PC-9 (cell line): ENCODE results near the gene PSMB7. TPM values are rescaled to one million over a fixed set of nuclear protein-coding genes. Genes with fewer than 3 reads are reported as not detected.

Experiments
- BruUV-seq: library from RNA; stranded (reverse); fragments of 400-500 nt; replicated peaks from 2 replicates; lab custom pipeline; 2021; lab: Mats Ljungman, UMichigan
- CTCF ChIA-PET: fragments of 300-600 bp; sonication (Branson Sonifier 250); formaldehyde crosslinking; loops from one replicate; lab custom pipeline; 2022; ENCODE audit warnings: antibody characterized with exemption; lab: Charles Lee
- POLR2A ChIA-PET: fragments of 300-600 bp; sonication (Branson Sonifier 250); formaldehyde crosslinking; loops from one replicate; lab custom pipeline; 2022; ENCODE audit warnings: antibody characterized with exemption; ENCODE audit not compliant: unreplicated experiment; lab: Charles Lee
- DNase-seq, 2 experiments: peaks; one replicate each; pipeline versions ENCODE4 v3.0.0 to v3.0.0-alpha.2; 2015 to 2022; ENCODE audit warnings: mixed read lengths in 1 of 2
- H2AFZ ChIP-seq: fragments of 200-600 bp; sonication (generic); 2 replicates; pipeline ENCODE4 v1.8.1; 2017; ENCODE audit warnings: antibody characterized with exemption
- H3F3A ChIP-seq: fragments of 200-600 bp; sonication (generic); 2 replicates; pipeline ENCODE4 v1.8.1; 2017; ENCODE audit warnings: antibody characterized with exemption, mild to moderate bottlenecking, low read depth; ENCODE audit not compliant: insufficient read depth
- H3K27ac ChIP-seq: fragments of 200-600 bp; sonication (generic); 2 replicates; pipeline ENCODE4 v1.6.1; 2016; ENCODE audit warnings: mixed run types
- H3K27me3 ChIP-seq: fragments of 200-600 bp; sonication (generic); 2 replicates; pipeline ENCODE4 v1.6.1; 2016; ENCODE audit warnings: low read depth, mixed run types; ENCODE audit not compliant: insufficient read depth
- H3K36me3 ChIP-seq: fragments of 200-600 bp; sonication (generic); 2 replicates; pipeline ENCODE4 v1.6.1; 2016; ENCODE audit warnings: low read depth, mixed run types
- H3K4me1 ChIP-seq: fragments of 200-600 bp; sonication (generic); replicated peaks from 2 replicates; pipeline ENCODE4 v1.6.1; 2016; ENCODE audit warnings: mixed run types; ENCODE audit not compliant: insufficient read depth
- H3K4me2 ChIP-seq: fragments of 200-600 bp; sonication (generic); 2 replicates; pipeline ENCODE4 v1.6.1; 2017; ENCODE audit warnings: mixed run types
- H3K4me3 ChIP-seq: fragments of 200-600 bp; sonication (generic); 2 replicates; pipeline ENCODE4 v1.6.1; 2016; ENCODE audit warnings: mixed run types
- H3K79me2 ChIP-seq: fragments of 200-600 bp; sonication (generic); 2 replicates; pipeline ENCODE4 v1.6.1; 2017; ENCODE audit warnings: low read depth, mixed run types
- H3K9me2 ChIP-seq: fragments of 200-600 bp; sonication (generic); 2 replicates; pipeline ENCODE4 v1.8.1; 2017; ENCODE audit warnings: mild to moderate bottlenecking; ENCODE audit not compliant: insufficient read depth
- H3K9me3 ChIP-seq: fragments of 200-600 bp; sonication (generic); 2 replicates; pipeline ENCODE4 v1.8.1; 2016; ENCODE audit warnings: low read depth; ENCODE audit not compliant: insufficient read depth
- H4K20me1 ChIP-seq: fragments of 200-600 bp; sonication (generic); 2 replicates; pipeline ENCODE4 v1.8.1; 2017; ENCODE audit not compliant: insufficient read depth
- EZH2 ChIP-seq: fragments of 200-600 bp; sonication (generic); IDR thresholded peaks from 2 replicates; pipeline ENCODE4 v1.8.0; 2017; ENCODE audit warnings: antibody characterized with exemption, low read depth
- intact Hi-C: fragments of 100-400 bp; cut with micrococcal nuclease; formaldehyde crosslinking; loops from one replicate; pipeline ENCODE4 v1.10.0; 2022; ENCODE audit not compliant: unreplicated experiment
- total RNA-seq: library from RNA; stranded (reverse); gene quantifications from 2 replicates; pipeline ENCODE4 v1.2.3, GENCODE V29; 2021
- TF ChIP-seq, protein P1 (sequence below): fragments of 200-600 bp; sonication (generic); conservative IDR thresholded peaks from 2 replicates; pipeline ENCODE4 v1.6.1; 2017; ENCODE audit warnings: mixed run types, antibody characterized with exemption, mild to moderate bottlenecking, moderate library complexity

PSMB7 gene
- total RNA-seq, 1 experiment from 2014 or later = 359 TPM

DNA sequence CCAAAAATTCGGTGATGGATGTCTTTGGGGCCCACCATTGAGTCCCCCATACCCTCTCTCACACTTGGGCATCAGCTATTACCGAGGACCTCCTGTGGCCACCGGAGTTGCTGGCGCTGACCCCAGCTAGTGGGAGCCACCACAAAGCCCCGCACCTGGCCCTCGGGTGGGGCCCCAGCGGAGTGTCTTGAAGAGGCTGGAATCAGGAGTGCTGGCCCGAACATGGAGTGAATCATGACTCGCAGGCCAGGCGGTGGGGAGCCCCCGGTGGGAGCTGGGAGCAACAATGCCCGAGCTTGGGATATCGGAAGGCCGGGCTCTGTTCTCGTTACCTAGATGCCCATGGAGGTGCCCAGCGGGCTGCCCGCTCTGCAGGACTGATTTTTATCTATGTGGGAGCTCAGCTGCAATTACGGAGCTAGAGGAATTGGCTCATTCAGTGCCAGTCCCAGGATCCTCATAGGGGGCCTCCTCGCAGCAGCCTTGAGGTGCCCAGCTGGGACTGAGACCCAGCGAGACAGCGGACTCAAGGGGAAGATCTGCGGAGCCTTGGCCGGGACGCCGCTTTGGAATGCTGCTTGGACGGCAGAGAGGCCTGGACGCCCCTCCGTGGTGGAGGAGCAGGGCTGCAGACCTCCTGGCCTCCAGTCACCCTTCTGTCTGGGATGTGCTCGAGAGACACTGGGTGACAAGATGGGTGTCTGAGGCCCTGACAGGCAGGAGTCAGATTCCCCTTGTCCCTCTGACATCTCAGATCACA is 70.8 kb downstream of the PSMB7 start:
- no TSS peak for BruUV-seq
- POLR2A ChIA-PET = no interaction called here
- H3K4me3 ChIP-seq = no peak overlapping the region

DNA sequence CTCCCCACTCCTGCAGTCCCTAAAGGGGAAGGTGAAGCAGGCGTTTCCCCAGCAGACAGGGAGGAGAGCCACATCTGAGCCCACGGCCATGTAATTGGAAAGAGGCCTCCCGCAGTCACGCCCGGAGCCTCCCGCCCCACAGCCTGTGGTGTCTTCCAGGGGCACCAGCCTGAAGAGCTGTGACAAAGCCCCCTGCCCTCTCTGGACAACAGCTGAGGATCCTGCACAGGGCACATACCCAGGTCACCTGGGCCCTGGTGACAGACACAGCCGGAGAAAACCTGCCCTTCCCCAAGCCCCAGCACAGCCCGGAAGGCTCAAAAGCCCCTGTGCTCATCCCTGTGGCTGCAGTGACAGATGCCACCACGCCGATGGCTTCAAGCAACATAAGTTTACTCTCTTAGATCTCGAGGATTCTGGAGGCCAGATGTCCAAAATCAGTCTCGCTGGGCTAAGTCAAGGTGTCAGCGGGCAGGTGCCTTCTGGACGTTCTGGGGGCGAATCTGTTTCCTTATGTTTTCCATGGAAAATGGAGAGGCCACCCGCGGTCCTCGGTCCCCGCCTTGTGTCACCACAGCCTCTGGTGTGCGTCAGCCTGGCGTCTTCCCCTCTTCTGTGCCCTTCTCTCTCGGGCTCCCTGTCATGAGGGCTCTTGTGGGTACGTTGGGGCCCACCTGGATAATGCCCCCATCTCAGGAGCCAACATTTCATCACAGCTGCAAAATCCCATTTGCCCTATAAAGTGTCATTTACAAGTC is 71.5 kb downstream of the PSMB7 start:
- no peaks in the 10 kb centered on the region for H3K9me2 ChIP-seq
- TF ChIP-seq EZH2 = no peak
- TF ChIP-seq, protein P1, sequence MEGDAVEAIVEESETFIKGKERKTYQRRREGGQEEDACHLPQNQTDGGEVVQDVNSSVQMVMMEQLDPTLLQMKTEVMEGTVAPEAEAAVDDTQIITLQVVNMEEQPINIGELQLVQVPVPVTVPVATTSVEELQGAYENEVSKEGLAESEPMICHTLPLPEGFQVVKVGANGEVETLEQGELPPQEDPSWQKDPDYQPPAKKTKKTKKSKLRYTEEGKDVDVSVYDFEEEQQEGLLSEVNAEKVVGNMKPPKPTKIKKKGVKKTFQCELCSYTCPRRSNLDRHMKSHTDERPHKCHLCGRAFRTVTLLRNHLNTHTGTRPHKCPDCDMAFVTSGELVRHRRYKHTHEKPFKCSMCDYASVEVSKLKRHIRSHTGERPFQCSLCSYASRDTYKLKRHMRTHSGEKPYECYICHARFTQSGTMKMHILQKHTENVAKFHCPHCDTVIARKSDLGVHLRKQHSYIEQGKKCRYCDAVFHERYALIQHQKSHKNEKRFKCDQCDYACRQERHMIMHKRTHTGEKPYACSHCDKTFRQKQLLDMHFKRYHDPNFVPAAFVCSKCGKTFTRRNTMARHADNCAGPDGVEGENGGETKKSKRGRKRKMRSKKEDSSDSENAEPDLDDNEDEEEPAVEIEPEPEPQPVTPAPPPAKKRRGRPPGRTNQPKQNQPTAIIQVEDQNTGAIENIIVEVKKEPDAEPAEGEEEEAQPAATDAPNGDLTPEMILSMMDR = no peak
- no peak overlapping the region for H3K27ac ChIP-seq
- H3K9me3 ChIP-seq = no peaks in the 10 kb centered on the region
- CTCF ChIA-PET = no interaction called here
- no peaks in the 10 kb centered on the region for H3K27me3 ChIP-seq
- no peak for DNase-seq
- H2AFZ ChIP-seq = no peak overlapping the region
- peaks cover 17% of the 10 kb centered on the region for H4K20me1 ChIP-seq
- peaks cover 10% of the 10 kb centered on the region; the same call in 1 of the 2 replicates for H3F3A ChIP-seq
- BruUV-seq = no TSS peak
- no peaks in the 10 kb centered on the region for H3K79me2 ChIP-seq
- H3K4me2 ChIP-seq = peak overlapping the region; percentile 59
- peaks cover 10% of the 10 kb centered on the region for H3K4me1 ChIP-seq
- POLR2A ChIA-PET = interaction anchor here (0.7 kb wide), 1 partner anchor 187 kb away, joined by 3 read pairs; no protein-coding TSS in a partner anchor
- intact Hi-C loops = no loop called here
- peaks cover 4% of the 10 kb centered on the region; the same call in 1 of the 2 replicates for H3K36me3 ChIP-seq
- H3K4me3 ChIP-seq = no peak overlapping the region

More for the DNA sequence above, 70.8 kb downstream of the PSMB7 start:
- H4K20me1 ChIP-seq = peaks cover 17% of the 10 kb centered on the region
- peaks cover 6% of the 10 kb centered on the region; the same call in 1 of the 2 replicates for H3K36me3 ChIP-seq
- H3F3A ChIP-seq = peaks cover 17% of the 10 kb centered on the region
- H3K4me1 ChIP-seq = peaks cover 10% of the 10 kb centered on the region
- no peaks in the 10 kb centered on the region for H3K9me2 ChIP-seq
- TF ChIP-seq, protein P1 = no peak
- no peak for TF ChIP-seq EZH2
- H3K4me2 ChIP-seq = no peak overlapping the region
- H2AFZ ChIP-seq = no peak overlapping the region
- intact Hi-C loops = no loop called here
- H3K9me3 ChIP-seq = no peaks in the 10 kb centered on the region
- DNase-seq = no peak
- H3K79me2 ChIP-seq = no peaks in the 10 kb centered on the region
- no peak overlapping the region for H3K27ac ChIP-seq
- no peaks in the 10 kb centered on the region for H3K27me3 ChIP-seq
- CTCF ChIA-PET = interaction anchor here (0.5 kb wide), 2 partner anchors 19 to 1450 kb away, joined by 4 to 7 read pairs; no protein-coding TSS in a partner anchor

DNA sequence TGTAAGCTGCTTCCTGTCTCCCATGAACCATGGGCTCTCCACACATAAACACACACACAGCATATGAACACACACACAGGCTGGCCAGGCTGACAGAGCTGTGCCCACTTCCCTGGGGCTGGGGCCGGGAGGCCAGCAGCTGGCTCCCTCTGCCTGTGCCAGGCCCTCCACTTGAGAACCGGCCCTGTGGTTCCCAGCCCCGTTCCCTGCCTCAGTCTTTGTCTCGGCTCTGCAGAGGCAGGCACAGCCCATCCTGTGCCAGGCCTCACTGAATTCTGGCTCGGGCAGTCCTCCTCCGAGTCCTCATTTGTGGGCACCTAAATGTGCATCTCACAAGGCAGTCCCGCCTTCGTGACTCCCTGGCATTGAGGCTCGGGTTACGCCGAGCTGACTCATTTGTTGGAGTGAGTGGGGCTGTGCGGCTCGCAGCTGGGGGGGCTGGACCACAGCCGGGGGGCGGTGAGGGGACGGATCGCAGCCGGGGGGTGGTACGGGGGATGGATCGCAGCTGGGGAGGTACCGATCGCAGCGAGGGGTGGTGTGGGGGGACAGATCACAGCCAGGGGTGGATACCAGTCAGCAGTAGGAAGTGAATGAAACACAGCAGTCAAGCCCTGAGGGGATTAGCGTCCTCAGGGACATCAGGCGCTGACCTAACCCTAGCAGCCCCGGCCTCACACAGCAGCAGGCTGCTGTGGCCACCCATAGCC is 72.3 kb downstream of the PSMB7 start:
- no peaks in the 10 kb centered on the region for H3K79me2 ChIP-seq
- H3K4me2 ChIP-seq = peak overlapping the region; percentile 59
- intact Hi-C loops = no loop called here
- peak; percentile 78 to 86 for DNase-seq
- no peak overlapping the region for H2AFZ ChIP-seq
- BruUV-seq = no TSS peak
- H4K20me1 ChIP-seq = peaks cover 12% of the 10 kb centered on the region
- TF ChIP-seq, protein P1 = no peak
- no peak for TF ChIP-seq EZH2
- H3K27me3 ChIP-seq = no peaks in the 10 kb centered on the region
- H3K4me1 ChIP-seq = peaks cover 10% of the 10 kb centered on the region
- H3F3A ChIP-seq = peaks cover 10% of the 10 kb centered on the region; the same call in 1 of the 2 replicates
- no peaks in the 10 kb centered on the region for H3K9me3 ChIP-seq
- no peaks in the 10 kb centered on the region for H3K9me2 ChIP-seq
- H3K4me3 ChIP-seq = no peak overlapping the region
- H3K36me3 ChIP-seq = no peaks in the 10 kb centered on the region
- CTCF ChIA-PET = no interaction called here
- POLR2A ChIA-PET = interaction anchor here (0.5 to 0.7 kb wide), 4 partner anchors 9 to 188 kb away, joined by 3 to 5 read pairs (median 3); no protein-coding TSS in a partner anchor
- peak overlapping the region; percentile 38 for H3K27ac ChIP-seq
